Astrocyte (in vitro differentiated cells and primary cell): ENCODE results near the gene NCKAP5L. TPM values are rescaled to one million over a fixed set of nuclear protein-coding genes. Genes with fewer than 3 reads are reported as not detected.

ENCODE experiments used
- DNase-seq: peaks from one replicate; pipeline ENCODE4 v3.0.0-alpha.2; 2010; ENCODE audit warnings: low read depth
- FAIRE-seq: peaks from 2 replicates; lab custom pipeline; 2011; peaks lifted over from hg19 to GRCh38; lab: Jason Lieb, UNC
- H2AFZ ChIP-seq: 2 replicates; pipeline ENCODE4 v1.6.0; 2012; ENCODE audit warnings: low read depth, low read length, inconsistent platforms
- H3K27ac ChIP-seq: 2 replicates; pipeline ENCODE4 v1.5.1; 2011; ENCODE audit warnings: low read depth, low read length, inconsistent platforms
- H3K27me3 ChIP-seq: 2 replicates; pipeline ENCODE4 v1.6.0; 2011; ENCODE audit warnings: low read length, inconsistent platforms; ENCODE audit not compliant: insufficient read depth
- H3K36me3 ChIP-seq: 2 replicates; pipeline ENCODE4 v1.5.1; 2011; ENCODE audit warnings: low read length, inconsistent platforms; ENCODE audit not compliant: insufficient read depth
- H3K4me1 ChIP-seq: 2 replicates; pipeline ENCODE4 v1.5.1; 2011; ENCODE audit warnings: low read length, inconsistent platforms; ENCODE audit not compliant: insufficient read depth
- H3K4me2 ChIP-seq: 2 replicates; pipeline ENCODE4 v1.6.0; 2012; ENCODE audit warnings: low read length, inconsistent platforms
- H3K4me3 ChIP-seq: 2 replicates; pipeline ENCODE4 v1.5.1; 2011; ENCODE audit warnings: low read depth, mild to moderate bottlenecking, low read length, inconsistent platforms; ENCODE audit not compliant: insufficient read depth
- H3K79me2 ChIP-seq: 2 replicates; pipeline ENCODE4 v1.6.0; 2012; ENCODE audit warnings: mild to moderate bottlenecking, low read length, inconsistent platforms; ENCODE audit not compliant: insufficient read depth
- H3K9ac ChIP-seq: 2 replicates; pipeline ENCODE4 v1.6.0; 2012; ENCODE audit warnings: mild to moderate bottlenecking, low read length, inconsistent platforms
- H3K9me3 ChIP-seq: 2 replicates; pipeline ENCODE4 v1.5.1; 2012; ENCODE audit warnings: low read depth, mild to moderate bottlenecking, low read length, inconsistent platforms; ENCODE audit not compliant: insufficient read depth
- H4K20me1 ChIP-seq: 2 replicates; pipeline ENCODE4 v1.6.0; 2012; ENCODE audit warnings: low read length, inconsistent platforms; ENCODE audit not compliant: insufficient read depth
- H3K27ac Mint-ChIP-seq: one replicate; pipeline ENCODE4 v1.8.0; 2021; ENCODE audit warnings: mild to moderate bottlenecking, mixed read lengths; ENCODE audit not compliant: unreplicated experiment
- H3K27me3 Mint-ChIP-seq: one replicate; pipeline ENCODE4 v1.8.0; 2021; ENCODE audit warnings: low read depth, mixed read lengths; ENCODE audit not compliant: unreplicated experiment
- H3K36me3 Mint-ChIP-seq: one replicate; pipeline ENCODE4 v1.8.0; 2021; ENCODE audit warnings: low read depth, mixed read lengths; ENCODE audit not compliant: unreplicated experiment
- H3K4me1 Mint-ChIP-seq: one replicate; pipeline ENCODE4 v1.8.0; 2021; ENCODE audit warnings: low read depth, mixed read lengths; ENCODE audit not compliant: unreplicated experiment
- H3K4me3 Mint-ChIP-seq: one replicate; pipeline ENCODE4 v1.8.0; 2021; ENCODE audit warnings: mild to moderate bottlenecking, moderate library complexity, mixed read lengths; ENCODE audit not compliant: unreplicated experiment
- H3K9me3 Mint-ChIP-seq: one replicate; pipeline ENCODE4 v1.8.0; 2021; ENCODE audit warnings: mild to moderate bottlenecking, mixed read lengths; ENCODE audit not compliant: unreplicated experiment
- CTCF ChIP-seq: IDR thresholded peaks from 2 replicates; pipeline ENCODE4 v1.5.1; 2011; ENCODE audit warnings: low read depth, mild to moderate bottlenecking, inconsistent platforms, low read length, moderate library complexity; ENCODE audit not compliant: insufficient read depth
- EZH2 ChIP-seq: IDR thresholded peaks from 2 replicates; pipeline ENCODE4 v1.6.1; 2012; ENCODE audit warnings: mild to moderate bottlenecking, low read length, inconsistent platforms; ENCODE audit not compliant: insufficient read depth
- total RNA-seq: library from RNA; stranded (reverse); gene quantifications from 2 replicates; pipeline ENCODE4 v1.2.1, GENCODE V29; 2021

NCKAP5L gene
- total RNA-seq, 1 donor from 2014 or later, result 59.5 TPM

- no peak overlapping the region for H3K27ac ChIP-seq
- H3K79me2 ChIP-seq, result peaks cover 61% of the 10 kb centered on the region
- no peaks in the 10 kb centered on the region for H3K27me3 Mint-ChIP-seq
- TF ChIP-seq EZH2 (no peak), CTCF (no peak)
- no peak overlapping the region for H3K4me3 ChIP-seq
- H2AFZ ChIP-seq, result no peak overlapping the region
- H4K20me1 ChIP-seq, result peaks cover 65% of the 10 kb centered on the region
- H3K9me3 ChIP-seq, result no peaks in the 10 kb centered on the region
- no peak overlapping the region for H3K4me2 ChIP-seq
- no peak for DNase-seq
- no peak for FAIRE-seq
- peaks cover 48% of the 10 kb centered on the region for H3K4me1 Mint-ChIP-seq
- peaks cover 16% of the 10 kb centered on the region for H3K4me1 ChIP-seq
- no peaks in the 10 kb centered on the region for H3K9me3 Mint-ChIP-seq
- H3K36me3 Mint-ChIP-seq, result peaks cover 24% of the 10 kb centered on the region
- H3K4me3 Mint-ChIP-seq, result no peak overlapping the region
- H3K36me3 ChIP-seq, result peaks cover 2% of the 10 kb centered on the region
- H3K27ac Mint-ChIP-seq, result no peak overlapping the region
- no peak overlapping the region for H3K9ac ChIP-seq
- H3K27me3 ChIP-seq, result no peaks in the 10 kb centered on the region
Observed at GRCh38 chr12:49811961-49812401, 16.2 kb downstream of the NCKAP5L start.

- peaks cover 73% of the 10 kb centered on the region for H4K20me1 ChIP-seq
- no peak for DNase-seq
Observed at GRCh38 chr12:49811136-49811535, 17.1 kb downstream of the NCKAP5L start.

More at GRCh38 chr12:49811136-49811535, 17.1 kb downstream of the NCKAP5L start:
- no peak overlapping the region for H2AFZ ChIP-seq
- no peak for TF ChIP-seq CTCF
- H3K27me3 ChIP-seq, result no peaks in the 10 kb centered on the region
- peaks cover 3% of the 10 kb centered on the region for H3K36me3 ChIP-seq
- H3K4me1 ChIP-seq, result peaks cover 16% of the 10 kb centered on the region
- H3K4me3 Mint-ChIP-seq, result no peak overlapping the region
- H3K9ac ChIP-seq, result no peak overlapping the region
- H3K27me3 Mint-ChIP-seq, result no peaks in the 10 kb centered on the region
- H3K4me3 ChIP-seq, result no peak overlapping the region
- FAIRE-seq, result no peak
- no peak overlapping the region for H3K27ac ChIP-seq
- no peak overlapping the region for H3K27ac Mint-ChIP-seq
- H3K4me2 ChIP-seq, result no peak overlapping the region
- H3K9me3 ChIP-seq, result no peaks in the 10 kb centered on the region
- H3K79me2 ChIP-seq, result peaks cover 69% of the 10 kb centered on the region
- peaks cover 55% of the 10 kb centered on the region for H3K4me1 Mint-ChIP-seq
- peaks cover 27% of the 10 kb centered on the region for H3K36me3 Mint-ChIP-seq
- no peaks in the 10 kb centered on the region for H3K9me3 Mint-ChIP-seq
